Panc1 (cell line): ENCODE measurements around the gene GNAO1. TPM values are rescaled to one million over a fixed set of nuclear protein-coding genes. Genes with fewer than 3 reads are reported as not detected.

Source experiments
- ATAC-seq: fragments of 200-7000 bp; cut with Tn5 transposase; 2 replicates; pipeline ENCODE4 v1.9.1; 2020; ENCODE audit warnings: mild to moderate bottlenecking, moderate library complexity
- BruUV-seq: library from RNA; stranded (reverse); fragments of 400-500 nt; replicated peaks from 2 replicates; lab custom pipeline; 2021; lab: Mats Ljungman, UMichigan
- CTCF ChIA-PET: fragments of 300-600 bp; sonication (Branson Sonifier 250); formaldehyde crosslinking; loops from one replicate; lab custom pipeline; 2022; ENCODE audit warnings: antibody characterized with exemption; lab: Charles Lee
- POLR2A ChIA-PET: fragments of 300-600 bp; sonication (Branson Sonifier 250); formaldehyde crosslinking; loops from one replicate; lab custom pipeline; 2022; ENCODE audit warnings: antibody characterized with exemption; lab: Charles Lee
- DNase-seq: peaks from one replicate; pipeline ENCODE4 v3.0.0-alpha.2; 2010; ENCODE audit warnings: low read depth, low spot score
- H3K27ac ChIP-seq: 2 replicates; pipeline ENCODE4 v1.5.1; 2011; ENCODE audit warnings: mild to moderate bottlenecking, low read length, inconsistent platforms
- H3K27me3 ChIP-seq: fragments of 200-500 bp; sonication (Bioruptor generic); 2 replicates; pipeline ENCODE4 v1.6.0; 2014; ENCODE audit warnings: low read length, inconsistent platforms; ENCODE audit not compliant: control insufficient read depth, insufficient read depth
- H3K36me3 ChIP-seq: fragments of 200-500 bp; sonication (Bioruptor generic); 2 replicates; pipeline ENCODE4 v1.5.1; 2014; ENCODE audit warnings: inconsistent platforms, mild to moderate bottlenecking, low read length, moderate library complexity; ENCODE audit not compliant: control insufficient read depth, insufficient read depth
- H3K4me1 ChIP-seq: 2 replicates; pipeline ENCODE4 v1.5.1; 2011; ENCODE audit warnings: inconsistent platforms, mild to moderate bottlenecking, low read length, moderate library complexity; ENCODE audit not compliant: control insufficient read depth, insufficient read depth
- H3K4me3 ChIP-seq, 2 experiments: 2 replicates each; pipeline ENCODE4 v1.5.1; 2011 to 2012; ENCODE audit warnings: low read depth in 2 of 2, low read length in 2 of 2, mild to moderate bottlenecking in 2 of 2, inconsistent platforms in 1 of 2, moderate library complexity in 1 of 2
- H3K9me3 ChIP-seq: fragments of 200-500 bp; sonication (Bioruptor generic); 2 replicates; pipeline ENCODE4 v1.5.1; 2014; ENCODE audit warnings: low read depth, mild to moderate bottlenecking, inconsistent platforms, low read length, moderate library complexity; ENCODE audit not compliant: control insufficient read depth, insufficient read depth
- POLR2AphosphoS5 ChIP-seq: IDR thresholded peaks from 2 replicates; pipeline ENCODE4 v1.6.1; 2012; ENCODE audit warnings: mild to moderate bottlenecking, low read depth, low read length, moderate library complexity
- REST ChIP-seq, 2 experiments: IDR thresholded peaks; 2 replicates each; pipeline ENCODE4 v1.6.1; 2011 to 2012; ENCODE audit warnings: low read depth in 2 of 2, control low read depth in 1 of 2, low read length in 1 of 2, mild to moderate bottlenecking in 1 of 2, moderate library complexity in 1 of 2; ENCODE audit not compliant: insufficient read depth in 1 of 2
- SIN3A ChIP-seq: IDR thresholded peaks from 2 replicates; pipeline ENCODE4 v1.6.1; 2012; ENCODE audit warnings: low read depth, mild to moderate bottlenecking, low read length, moderate library complexity, borderline replicate concordance; ENCODE audit not compliant: insufficient read depth
- TCF7L2 ChIP-seq: IDR thresholded peaks from 2 replicates; pipeline ENCODE4 v1.6.1; 2011; ENCODE audit warnings: mild to moderate bottlenecking, low read depth, low read length, inconsistent platforms
- in situ Hi-C: cut with HindIII; loops from 2 replicates; pipeline ENCODE4 v1.10.0; 2016; ENCODE audit warnings: low sequenced_read_pairs, low pct_unique_long_range_greater_than_20kb
- intact Hi-C: fragments of 100-400 bp; cut with micrococcal nuclease; formaldehyde crosslinking; loops from one replicate; pipeline ENCODE4 v1.10.0; 2022; ENCODE audit not compliant: unreplicated experiment
- total RNA-seq: library from RNA; stranded (reverse); gene quantifications from one replicate; pipeline ENCODE4 v1.2.1, GENCODE V29; 2021; ENCODE audit not compliant: unreplicated experiment
- TF ChIP-seq, protein P1 (sequence below): fragments of 450-650 bp; IDR thresholded peaks from 2 replicates; pipeline ENCODE4 v1.5.1; 2017; ENCODE audit warnings: mild to moderate bottlenecking

GNAO1 gene
- total RNA-seq, 1 experiment from 2014 or later = 33.4 TPM

DNA sequence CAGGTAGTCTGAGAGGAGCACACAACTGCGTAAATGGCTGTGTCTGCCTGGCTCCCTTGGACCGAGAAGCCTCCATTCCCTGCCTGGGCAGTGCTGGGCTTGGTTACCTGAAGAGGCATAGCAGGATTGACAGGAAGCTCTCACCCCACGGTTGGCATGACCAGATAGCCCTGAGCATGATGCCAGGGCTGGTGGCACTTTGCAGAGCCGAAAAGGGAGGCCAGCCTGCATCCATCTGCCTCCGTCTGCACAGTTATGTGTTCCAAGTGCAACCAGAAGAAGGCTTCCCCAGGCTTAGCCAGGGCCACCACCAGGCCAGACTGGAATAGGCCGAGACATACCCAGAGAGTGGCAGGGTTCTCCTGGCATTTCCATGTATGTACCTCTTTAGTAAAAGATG is 36.6 kb downstream of the GNAO1 start:
- POLR2A ChIA-PET = no interaction called here
- Histone ChIP-seq H3K27ac (no peak overlapping the region), H3K36me3 (no peaks in the 10 kb centered on the region), H3K9me3 (no peaks in the 10 kb centered on the region), H3K4me3 (no peak overlapping the region), H3K4me1 (no peaks in the 10 kb centered on the region), H3K27me3 (no peaks in the 10 kb centered on the region)
- intact Hi-C loops (no loop called here), in situ Hi-C loops (no loop called here)
- BruUV-seq = no TSS peak
- TF ChIP-seq, protein P1, sequence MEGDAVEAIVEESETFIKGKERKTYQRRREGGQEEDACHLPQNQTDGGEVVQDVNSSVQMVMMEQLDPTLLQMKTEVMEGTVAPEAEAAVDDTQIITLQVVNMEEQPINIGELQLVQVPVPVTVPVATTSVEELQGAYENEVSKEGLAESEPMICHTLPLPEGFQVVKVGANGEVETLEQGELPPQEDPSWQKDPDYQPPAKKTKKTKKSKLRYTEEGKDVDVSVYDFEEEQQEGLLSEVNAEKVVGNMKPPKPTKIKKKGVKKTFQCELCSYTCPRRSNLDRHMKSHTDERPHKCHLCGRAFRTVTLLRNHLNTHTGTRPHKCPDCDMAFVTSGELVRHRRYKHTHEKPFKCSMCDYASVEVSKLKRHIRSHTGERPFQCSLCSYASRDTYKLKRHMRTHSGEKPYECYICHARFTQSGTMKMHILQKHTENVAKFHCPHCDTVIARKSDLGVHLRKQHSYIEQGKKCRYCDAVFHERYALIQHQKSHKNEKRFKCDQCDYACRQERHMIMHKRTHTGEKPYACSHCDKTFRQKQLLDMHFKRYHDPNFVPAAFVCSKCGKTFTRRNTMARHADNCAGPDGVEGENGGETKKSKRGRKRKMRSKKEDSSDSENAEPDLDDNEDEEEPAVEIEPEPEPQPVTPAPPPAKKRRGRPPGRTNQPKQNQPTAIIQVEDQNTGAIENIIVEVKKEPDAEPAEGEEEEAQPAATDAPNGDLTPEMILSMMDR = no peak
- no peak for TF ChIP-seq TCF7L2
- TF ChIP-seq POLR2AphosphoS5 = no peak
- no peak for TF ChIP-seq SIN3A
- TF ChIP-seq REST (IDR thresholded peaks at IDR 0.05; ENCODE audit: insufficient read depth in 1 of 2, low read depth in 2 of 2, low read length in 1 of 2) = no peak
- CTCF ChIA-PET = no interaction called here
- ATAC-seq = no peak
- no peak for DNase-seq

DNA sequence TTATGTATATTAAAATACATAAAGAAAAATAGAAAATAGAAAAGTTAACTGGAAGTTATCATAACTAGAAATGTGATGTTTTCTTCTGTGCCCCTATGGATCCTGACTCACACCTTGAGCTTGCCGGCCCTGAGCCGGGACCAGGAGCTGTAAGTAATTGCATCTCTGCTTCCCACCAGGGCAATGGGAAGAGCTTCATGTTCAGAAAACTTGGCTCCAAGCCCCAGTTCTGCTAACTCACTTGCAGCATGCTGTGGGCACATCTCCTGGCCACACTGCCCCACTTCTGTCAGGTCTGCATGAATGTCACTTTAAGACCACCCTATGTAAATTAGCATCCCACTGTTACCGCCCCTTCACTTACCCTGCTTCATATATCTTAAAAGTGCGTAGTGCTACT is 37.2 kb downstream of the GNAO1 start:
- no TSS peak for BruUV-seq
- Histone ChIP-seq H3K27ac (no peak overlapping the region), H3K36me3 (no peaks in the 10 kb centered on the region), H3K9me3 (no peaks in the 10 kb centered on the region), H3K4me1 (no peaks in the 10 kb centered on the region), H3K27me3 (no peaks in the 10 kb centered on the region), H3K4me3 (no peak overlapping the region)
- intact Hi-C loops (no loop called here), in situ Hi-C loops (no loop called here)
- TF ChIP-seq SIN3A (no peak), TCF7L2 (no peak), REST (IDR thresholded peaks at IDR 0.05; ENCODE audit: insufficient read depth in 1 of 2, low read depth in 2 of 2, low read length in 1 of 2) (no peak), POLR2AphosphoS5 (no peak)
- TF ChIP-seq, protein P1 = no peak
- ChIA-PET CTCF (no interaction called here), POLR2A (no interaction called here)
- ATAC-seq = no peak
- no peak for DNase-seq
